HG03159 (cell line): Measurements from ENCODE around the gene ADGRG6.
"Not testable (repeated sequence)": the region's sequence is repeated elsewhere in the genome, so short reads cannot be mapped to it uniquely, and the experiment has no call there.

ENCODE experiments used
- ATAC-seq: cut with Tn5 transposase; IDR thresholded peaks from one replicate; pipeline ENCODE4 v1.9.1; 2021; ENCODE audit warnings: mild to moderate bottlenecking, moderate library complexity; ENCODE audit not compliant: unreplicated experiment

ADGRG6 gene

DNA sequence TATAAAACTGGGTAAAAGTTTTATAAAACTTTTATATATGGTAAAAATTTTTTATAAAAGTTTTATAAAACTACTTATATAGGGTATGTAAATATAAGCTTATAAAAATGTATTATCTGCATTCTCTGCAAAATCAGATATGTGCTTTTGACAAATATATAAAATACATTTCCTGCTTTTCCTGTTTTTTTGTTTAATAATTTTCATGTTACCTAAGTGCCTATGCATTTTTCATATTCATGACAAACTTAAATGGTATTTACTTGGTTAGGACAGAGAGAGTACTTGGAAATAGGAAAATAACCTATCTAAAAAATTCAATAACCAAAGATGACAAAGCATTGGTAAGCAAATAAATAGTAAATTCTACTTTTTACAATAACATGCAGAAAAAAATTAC, 41.2 kb downstream of the ADGRG6 start:
- ATAC-seq: no peak

DNA sequence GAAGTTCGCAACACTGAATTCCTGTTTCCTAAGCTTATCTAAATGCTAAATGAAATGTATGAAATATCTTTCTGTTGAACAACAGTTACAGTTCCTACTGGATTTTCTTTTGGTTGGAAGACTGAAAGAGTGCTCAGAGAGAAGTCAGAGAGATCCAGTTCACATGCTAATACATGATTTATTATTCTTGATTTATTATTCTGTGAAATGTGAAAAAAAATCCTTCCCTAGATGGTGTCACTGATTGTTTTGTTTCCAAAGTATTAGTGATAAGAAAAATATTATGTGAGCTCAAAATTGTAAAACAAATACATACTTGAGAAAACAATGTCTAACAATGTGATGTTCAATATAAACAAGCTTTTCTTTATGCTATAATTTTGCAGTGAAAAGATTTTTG, 42.1 kb downstream of the ADGRG6 start:
- no peak for ATAC-seq

DNA sequence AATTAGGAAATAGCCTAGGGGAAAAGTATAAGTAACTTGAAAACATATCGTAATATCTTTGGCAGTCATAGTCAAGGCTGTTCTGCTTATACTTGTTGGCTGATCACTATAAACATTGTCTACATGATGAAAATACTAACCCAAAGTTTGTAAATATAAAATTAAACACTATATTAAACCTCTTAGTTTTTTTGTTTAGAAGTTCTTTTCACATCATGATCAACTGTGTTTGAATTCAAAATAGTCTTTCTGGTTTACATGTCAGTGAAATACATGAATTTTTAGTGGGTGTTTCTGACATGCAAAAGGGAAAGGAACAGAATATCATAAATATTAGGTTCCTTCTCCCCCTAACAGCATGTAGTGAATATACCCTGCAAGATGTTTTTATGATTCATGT, 43.5 kb downstream of the ADGRG6 start:
- no peak for ATAC-seq

DNA sequence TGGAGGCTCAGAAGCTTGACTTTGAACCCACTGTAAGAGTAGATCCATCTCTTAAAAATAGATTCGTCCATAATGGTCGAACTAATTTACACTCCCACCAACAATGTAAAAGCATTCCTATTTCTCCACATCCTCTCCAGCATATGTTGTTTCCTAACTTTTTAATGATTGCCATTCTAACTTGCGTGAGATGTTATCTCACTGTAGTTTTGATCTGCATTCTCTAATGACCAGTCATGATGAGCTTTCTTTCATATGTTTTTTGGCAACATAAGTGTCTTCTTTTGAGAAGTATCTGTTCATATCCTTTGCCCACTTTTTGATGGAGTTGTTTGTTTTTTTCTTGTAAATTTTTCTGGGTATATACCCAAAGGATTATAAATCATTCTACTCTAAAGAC, 44.4 kb downstream of the ADGRG6 start:
- ATAC-seq: not testable (repeated sequence)

DNA sequence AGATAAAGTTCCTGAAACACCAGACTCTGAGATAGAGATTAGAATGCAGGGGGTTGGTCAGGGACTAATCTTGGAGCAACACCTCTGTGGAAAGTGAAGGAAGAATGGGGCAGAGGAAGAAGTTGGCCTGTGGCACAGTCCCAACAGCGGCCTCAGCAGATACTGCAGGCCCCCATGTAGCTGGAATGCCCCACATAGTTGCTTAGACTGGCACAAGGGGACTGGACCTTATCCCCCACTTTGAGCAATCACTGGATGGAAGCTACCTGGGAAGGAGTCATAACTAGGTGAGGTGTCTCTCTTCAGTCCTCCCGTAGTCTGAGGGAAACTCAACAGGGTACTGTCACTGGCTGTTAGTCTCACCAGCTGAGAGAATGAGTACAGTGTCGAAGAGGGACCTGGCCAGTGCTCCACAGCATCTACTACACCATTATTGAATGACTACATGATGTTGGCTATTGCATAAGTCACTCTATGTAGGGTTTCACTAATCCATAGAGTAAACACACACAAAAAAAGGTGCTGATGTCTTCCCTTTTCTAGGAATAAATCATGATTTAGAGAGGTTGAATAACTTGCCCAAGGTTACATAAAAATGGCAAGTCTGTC, 47.5 kb downstream of the ADGRG6 start:
- ATAC-seq: no peak

DNA sequence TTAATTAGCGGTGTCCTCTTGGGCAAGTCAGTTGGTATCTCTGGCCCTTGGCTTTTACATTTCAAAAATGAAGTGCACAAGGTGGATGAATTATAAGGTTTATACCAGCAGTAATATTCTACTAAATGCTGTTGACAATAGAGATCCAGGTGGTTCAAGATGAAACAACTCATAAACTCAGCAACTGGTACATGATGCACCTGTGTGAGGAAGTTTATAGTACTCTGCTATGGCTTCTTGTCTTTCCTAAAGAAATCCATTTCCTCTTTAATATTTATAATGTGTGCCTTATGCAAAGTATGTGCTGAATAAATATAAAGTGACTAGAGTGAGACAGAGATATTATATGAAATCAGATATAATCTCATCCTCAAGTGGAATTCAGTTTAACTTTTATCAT, 48.5 kb downstream of the ADGRG6 start:
- ATAC-seq: no peak

DNA sequence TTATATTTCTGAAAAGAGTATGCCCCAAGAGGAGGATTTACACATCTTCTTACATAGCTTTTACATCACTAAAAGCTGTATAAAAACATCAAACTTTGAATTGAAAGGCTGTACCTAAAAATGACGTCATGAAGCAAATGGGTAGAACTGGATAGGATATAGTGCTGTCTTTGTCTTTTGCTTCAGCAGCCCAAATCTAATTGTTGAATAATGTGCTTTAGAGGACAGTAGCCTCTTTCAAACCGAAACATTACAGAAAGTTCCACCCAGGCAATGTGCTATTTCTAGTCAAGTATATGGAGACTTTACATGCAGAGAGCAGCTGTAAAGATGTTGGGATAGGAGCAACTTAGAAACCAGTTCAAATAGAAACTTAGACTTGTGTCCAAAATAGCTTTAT, 51.9 kb downstream of the ADGRG6 start:
- ATAC-seq: no peak

DNA sequence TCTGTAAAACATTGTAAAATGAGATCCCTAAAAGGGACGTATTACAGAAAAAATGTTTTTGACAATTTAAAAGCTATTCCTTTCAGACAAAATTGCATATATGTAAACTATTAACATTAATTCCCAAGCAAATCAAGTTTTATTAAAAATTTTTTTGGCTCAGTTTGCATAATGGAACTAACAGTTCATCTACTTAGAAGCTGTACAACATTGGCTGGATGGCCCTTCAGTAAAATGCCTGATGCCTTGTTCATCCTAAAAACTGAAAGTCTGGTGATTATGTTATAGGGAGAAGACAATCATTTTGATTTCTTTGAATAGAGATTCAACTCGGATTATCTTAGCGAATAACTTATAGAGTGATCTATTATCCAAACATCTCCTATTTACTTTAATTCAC, 52.8 kb downstream of the ADGRG6 start:
- ATAC-seq: no peak

DNA sequence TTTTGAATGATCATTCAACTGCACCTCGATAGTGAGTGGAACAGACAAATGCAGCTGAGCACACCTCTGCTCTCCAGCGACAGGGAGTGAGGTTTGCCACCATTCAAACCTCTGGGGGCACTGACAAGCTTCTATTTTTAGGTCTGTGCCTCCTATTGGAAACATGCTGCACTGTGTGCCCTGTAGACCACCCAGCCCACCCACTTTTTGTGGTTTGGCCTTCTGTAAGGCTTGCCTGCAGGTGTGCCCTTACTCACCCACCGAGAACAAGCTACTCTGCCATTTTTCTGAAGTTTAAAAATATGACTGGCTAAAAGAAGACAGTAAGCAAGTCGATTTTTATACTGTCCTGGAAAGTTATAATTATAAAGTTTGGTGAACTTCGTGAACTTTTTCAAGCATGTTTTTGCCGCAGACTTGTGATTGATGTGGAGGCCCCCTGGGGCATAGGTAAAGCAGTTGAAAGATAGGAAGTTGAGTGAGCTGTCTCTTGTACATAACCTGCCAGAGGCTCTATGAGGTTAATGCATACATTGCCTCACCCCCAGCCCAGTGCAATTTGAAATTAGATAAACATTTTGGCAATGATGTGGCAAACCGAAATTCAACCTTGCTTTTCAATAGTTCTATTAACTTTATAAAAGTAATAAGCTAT, 53.8 kb downstream of the ADGRG6 start:
- no peak for ATAC-seq

DNA sequence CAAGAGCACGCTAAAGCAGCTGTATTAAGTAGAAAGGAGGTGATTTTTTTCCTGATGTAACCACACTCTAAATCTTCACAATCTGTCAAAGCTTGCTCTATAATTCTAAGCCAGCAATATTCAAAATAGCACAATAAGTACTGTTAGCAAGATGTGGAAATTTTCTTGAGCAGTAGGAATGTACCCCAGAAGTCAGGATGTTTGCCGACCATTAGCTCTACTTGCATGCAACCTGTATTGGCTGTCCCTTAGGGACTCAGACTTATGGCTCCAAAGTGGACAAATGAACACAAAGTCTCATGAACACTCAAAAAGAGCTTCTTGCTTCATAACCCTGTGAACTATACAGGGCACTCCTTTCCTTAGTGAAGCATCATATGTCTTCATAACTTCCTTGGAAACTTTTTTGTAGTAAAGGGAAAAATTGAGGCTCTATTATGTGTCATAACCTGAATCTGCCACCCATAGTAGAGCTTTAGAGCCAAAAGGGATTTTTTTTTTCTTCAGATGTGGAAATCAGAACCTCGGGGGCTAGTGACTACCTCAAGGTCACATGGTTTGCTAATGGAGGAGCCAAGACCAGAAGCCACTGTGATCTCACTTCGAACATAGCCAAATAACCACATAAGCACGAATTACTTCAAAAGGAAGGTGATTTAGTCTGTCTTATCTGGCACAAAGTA, 54.5 kb downstream of the ADGRG6 start:
- ATAC-seq: no peak

DNA sequence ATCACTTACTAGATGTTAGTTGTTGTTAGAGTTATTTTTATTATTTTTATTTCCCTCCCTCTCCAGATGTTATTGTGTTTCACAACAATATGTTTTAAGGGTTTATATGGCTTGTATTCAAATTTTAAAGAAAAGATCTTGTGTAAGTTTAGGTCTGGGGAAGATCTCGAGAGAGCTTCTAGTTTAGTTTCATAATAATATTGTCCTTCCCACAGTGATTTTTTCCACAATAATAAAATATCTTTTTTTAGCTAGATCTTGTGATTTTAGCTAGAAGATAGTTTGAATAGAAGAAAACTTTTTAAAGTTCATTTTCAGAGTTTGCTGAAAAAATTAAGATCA, 55.0 kb downstream of the ADGRG6 start:
- no peak for ATAC-seq

DNA sequence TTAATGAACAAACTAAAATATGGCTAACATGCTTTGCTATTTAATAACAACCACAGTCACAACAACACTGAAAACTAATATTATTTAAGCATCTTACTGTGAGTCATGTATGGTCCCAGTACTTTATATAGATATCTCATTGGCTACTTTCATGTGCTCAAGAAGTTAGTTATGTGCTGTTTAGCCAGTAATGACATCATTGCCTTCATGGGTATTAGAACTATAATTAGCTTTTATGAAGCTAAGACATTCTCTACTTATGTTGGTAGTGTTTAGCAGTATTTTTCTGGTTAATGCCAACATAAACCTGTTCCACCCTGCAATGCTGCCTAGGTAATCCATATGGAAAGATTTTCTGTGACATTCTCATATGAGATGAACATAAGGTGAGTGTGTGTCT, 56.1 kb downstream of the ADGRG6 start:
- ATAC-seq: no peak

DNA sequence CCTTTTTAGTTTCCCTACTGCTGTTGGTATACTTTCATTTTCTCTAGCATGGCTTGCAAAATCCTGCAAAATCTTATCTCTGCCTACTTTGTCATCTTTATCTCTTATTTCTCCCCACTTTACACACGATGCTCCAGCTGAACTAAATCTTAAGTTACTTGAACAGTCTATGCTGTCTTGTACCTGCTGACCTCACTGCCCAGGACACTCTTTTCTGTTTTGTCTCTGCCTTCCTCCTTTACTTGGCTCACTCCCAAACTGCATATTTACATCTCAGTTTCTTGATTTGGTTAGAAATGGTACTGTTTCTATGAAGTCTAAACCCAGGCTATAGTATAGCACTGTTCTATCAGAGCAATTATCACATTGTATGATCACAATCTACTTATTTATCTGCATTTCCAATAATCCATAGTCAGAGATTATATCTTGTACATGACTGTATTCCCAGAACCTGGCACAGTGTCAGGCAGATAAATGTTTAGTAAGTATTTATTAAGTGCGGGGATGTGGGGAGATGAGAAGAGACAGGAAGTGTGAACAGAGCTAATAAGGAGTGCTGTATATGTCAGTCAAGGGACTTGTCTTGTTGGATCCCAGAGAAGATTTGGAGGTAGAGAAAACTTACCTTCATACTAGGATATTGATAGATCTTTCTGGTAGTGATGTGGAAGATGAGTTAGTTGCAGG, 57.6 kb downstream of the ADGRG6 start:
- no peak for ATAC-seq

DNA sequence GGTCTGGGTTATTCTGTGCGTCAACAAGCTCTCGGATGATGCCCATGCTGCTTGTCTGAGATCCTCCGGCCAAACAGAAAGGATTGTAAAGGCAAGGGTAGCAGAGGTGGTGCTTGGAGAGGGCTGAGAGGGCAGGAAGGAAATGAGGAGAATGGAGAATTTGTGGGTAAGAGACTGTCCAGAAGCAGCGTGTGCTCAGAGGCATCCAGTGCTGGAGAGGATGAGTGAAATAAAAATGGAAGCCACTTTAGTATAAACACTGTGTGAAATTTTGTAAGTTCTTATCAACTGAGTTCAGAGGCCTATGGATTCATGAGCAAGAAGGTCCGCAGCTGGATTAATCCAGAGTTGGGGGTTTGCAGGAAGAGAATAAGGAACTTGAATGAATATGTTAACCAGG, 59.5 kb downstream of the ADGRG6 start:
- ATAC-seq: no peak

DNA sequence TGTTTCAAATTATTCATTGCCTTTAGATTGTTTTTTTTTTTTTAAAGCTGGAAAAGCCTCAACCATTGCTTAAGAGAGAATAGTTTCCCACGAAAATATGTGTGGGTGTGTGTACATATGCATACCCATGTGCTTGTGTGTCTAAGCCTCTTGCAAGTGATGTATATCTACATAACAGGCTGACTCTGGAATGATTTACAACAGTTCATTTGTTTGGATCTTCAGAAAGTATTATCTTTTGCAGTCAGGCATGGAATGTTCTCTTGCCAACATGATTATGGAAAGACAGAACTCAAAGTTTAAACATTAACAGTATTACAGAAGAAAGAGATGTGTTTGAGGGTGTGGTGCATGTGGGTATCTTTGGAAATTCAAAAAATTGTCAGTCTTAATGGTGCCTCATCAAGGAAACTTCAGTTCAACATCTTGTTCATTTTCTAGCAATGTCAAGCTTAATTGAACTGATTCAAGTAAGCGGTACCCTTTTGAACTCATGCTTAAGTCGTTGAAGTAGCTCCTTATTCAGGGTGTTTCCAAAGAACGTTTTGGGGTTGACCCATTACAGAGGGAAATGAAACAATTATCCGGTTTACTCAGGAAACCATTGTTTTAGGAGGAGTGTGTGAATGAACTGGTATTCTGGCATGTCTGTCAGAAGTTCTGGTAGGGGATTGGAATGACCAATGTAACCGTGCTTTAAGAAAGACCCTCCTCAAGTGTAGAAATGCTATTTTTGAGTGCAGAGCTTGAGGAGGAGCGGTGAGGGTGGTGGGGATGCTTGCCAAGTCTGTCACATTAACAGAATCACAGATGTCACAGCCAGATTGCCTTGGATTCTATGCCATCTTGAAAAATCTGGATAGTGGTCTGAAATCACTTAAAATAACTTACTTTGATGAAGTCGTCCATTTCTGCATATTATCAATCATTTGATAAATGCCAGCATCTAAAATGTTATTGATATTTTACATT, 60.3 kb downstream of the ADGRG6 start:
- no peak for ATAC-seq

DNA sequence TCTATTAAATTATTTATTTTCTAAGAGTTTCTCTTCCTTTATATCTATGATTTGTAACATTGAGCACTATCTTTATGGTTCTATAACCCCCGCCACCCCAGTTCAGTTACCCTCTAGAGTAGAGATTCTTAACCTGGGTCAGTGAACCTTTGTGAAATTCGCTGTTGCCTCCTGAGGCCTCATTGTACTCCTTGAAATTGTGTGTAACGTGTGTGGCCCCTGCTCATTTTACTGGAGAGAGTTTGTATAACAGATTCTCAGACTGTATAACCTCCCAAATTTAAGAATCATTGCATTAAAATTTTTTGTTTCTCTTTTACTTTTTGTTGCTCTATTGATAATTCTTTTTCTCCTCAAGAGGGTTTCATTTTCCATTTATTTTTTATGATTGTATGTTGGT, 65.3 kb downstream of the ADGRG6 start:
- no peak for ATAC-seq

DNA sequence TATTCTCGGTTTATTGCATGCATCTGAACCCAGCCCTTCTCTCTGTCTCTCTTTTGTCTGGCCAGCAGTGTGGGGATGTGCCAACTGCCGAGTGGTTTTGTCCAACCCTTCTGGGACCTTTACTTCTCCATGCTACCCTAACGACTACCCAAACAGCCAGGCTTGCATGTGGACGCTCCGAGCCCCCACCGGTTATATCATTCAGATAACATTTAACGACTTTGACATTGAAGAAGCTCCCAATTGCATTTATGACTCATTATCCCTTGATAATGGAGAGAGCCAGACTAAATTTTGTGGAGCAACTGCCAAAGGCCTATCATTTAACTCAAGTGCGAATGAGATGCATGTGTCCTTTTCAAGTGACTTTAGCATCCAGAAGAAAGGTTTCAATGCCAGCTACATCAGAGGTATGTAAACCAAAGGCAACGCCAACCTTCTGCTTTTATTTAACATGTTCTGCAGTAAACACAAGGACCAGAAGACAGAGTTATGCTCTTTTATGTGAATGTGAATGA, 65.8 kb downstream of the ADGRG6 start:
- ATAC-seq: no peak

DNA sequence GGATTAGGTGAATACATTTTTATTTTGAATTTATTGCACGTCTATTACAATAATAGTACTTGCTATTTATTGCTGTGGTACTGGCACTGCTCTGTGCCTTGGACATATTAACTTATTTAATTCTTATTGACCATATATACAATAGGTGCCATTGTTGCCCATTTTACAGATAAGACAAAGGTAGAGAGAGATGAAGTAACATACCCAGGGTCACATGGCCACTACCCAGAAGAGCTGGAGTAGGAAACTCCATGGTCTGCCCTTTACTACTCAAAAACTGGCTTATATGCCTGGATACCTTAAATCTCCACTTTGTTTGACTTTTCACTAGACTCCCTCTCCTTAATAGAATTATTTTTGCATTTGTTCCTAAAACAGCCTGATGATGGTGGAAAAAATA, 67.5 kb downstream of the ADGRG6 start:
- no peak for ATAC-seq

DNA sequence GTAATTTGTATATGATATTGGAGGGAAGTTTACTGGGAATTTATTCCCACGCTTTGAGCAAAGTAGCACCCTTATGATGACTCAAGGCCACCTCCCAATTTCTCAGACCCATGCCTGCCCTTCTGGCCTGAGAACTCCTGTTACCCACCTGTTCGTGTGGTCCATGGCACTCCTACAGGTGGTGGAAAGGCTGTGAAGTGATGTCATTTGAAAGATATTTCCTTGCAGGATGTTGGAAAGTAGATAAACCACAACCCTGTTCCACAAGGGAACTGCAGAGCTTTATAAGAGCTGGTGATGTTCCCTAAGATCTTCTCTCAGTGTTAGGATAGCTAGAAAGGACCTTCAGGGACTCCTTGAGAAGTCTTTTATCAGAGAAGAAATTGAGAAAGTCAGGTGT, 70.5 kb downstream of the ADGRG6 start:
- no peak for ATAC-seq

DNA sequence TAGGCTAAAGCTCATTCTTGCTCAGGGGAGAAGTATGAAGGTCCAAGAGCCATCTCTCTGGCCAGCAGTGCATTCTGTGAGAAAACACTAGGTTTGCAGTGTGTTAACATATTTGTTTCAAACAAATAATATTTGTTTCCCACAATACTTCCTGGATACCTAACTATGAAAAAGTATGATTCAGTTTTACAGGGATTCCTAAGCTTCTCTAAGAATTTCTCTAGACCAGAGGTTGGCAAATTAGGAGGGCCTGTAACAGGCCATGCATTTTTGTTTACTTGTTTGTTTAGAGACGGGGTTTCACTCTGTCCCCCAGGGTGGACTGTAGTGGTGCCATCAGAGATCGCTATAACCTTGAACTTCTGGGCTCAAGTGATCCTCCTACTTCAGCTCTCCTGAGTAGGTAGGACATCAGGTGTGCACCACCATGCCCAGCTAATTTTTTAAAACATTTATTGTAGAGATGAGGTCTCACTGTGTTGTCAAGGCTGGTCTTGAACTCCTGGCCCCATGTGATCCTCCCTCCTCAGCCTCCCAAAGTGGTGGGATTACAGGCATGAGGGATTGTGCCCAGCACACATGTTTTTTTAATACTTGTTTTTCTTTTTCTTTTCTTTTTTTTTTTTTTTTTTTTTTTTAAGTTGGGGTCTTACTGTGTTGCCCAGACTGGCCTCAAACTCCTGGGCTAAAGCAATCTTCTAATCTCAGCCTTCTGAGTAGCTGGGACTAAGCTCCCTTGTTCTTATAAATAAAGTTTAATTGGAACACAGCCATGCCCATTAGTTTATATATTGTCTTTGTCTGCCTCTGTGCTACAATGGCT, 71.7 kb downstream of the ADGRG6 start:
- no peak for ATAC-seq
